Stomach (tissue), 9 donors: Measurements from ENCODE around the gene SNX27. TPM values are rescaled to one million over a fixed set of nuclear protein-coding genes. Genes with fewer than 3 reads are reported as not detected.
"Not testable (repeated sequence)": the region's sequence is repeated elsewhere in the genome, so short reads cannot be mapped to it uniquely, and the experiment has no call there.

Experiments used
- DNase-seq, 2 donors: peaks; one replicate each; pipeline versions ENCODE4 v3.0.0 to v3.0.0-alpha.2; 2013 to 2019
- H3K27ac ChIP-seq, 5 donors: fragments of 200-600 bp in 4 of 5; sonication (generic) in 4 of 5; one replicate each; pipeline ENCODE4 v1.5.1; 2013 to 2019; ENCODE audit warnings: mild to moderate bottlenecking in 1 of 5, moderate library complexity in 1 of 5
- H3K27me3 ChIP-seq, 3 donors: fragments of 200-600 bp; sonication (generic); one replicate each; pipeline ENCODE4 v1.5.1; 2017 to 2019; ENCODE audit warnings: mixed run types in 1 of 3
- H3K36me3 ChIP-seq, 4 donors: fragments of 200-600 bp; sonication (generic); 1 replicate in 3 of 4; 2 replicates in 1 of 4; pipeline ENCODE4 v1.5.1; 2016 to 2019
- H3K4me1 ChIP-seq, 4 donors: fragments of 200-600 bp; sonication (generic); one replicate each; pipeline ENCODE4 v1.5.1; 2016 to 2019
- H3K4me3 ChIP-seq, 4 donors: fragments of 200-600 bp; sonication (generic) in 3 of 4; one replicate each; pipeline ENCODE4 v1.5.1; 2016 to 2019; ENCODE audit warnings: mild to moderate bottlenecking in 1 of 4
- H3K9me3 ChIP-seq, 4 donors: fragments of 200-600 bp; sonication (generic); one replicate each; pipeline ENCODE4 v1.5.1; 2016 to 2019
- EP300 ChIP-seq: sonication (generic); formaldehyde crosslinking; IDR thresholded peaks from one replicate; pipeline ENCODE4 v1.6.1; 2017; ENCODE audit warnings: antibody characterized with exemption
- POLR2A ChIP-seq, 4 donors: fragments of 450-650 bp; IDR thresholded peaks; one replicate each; pipeline ENCODE4 v1.6.1; 2016; ENCODE audit warnings: antibody characterized with exemption in 4 of 4, control low read depth in 2 of 4, mild to moderate bottlenecking in 1 of 4, moderate library complexity in 1 of 4
- POLR2AphosphoS5 ChIP-seq, 3 donors: sonication (generic); formaldehyde crosslinking; IDR thresholded peaks; one replicate each; pipeline ENCODE4 v1.6.1; 2016; ENCODE audit warnings: antibody characterized with exemption in 3 of 3
- WGBS, 5 donors: extraction: QIAGEN DNeasy Blood & Tissue Kit in 3 of 5; methylation state at CpG; one replicate each; pipeline versions ENCODE4 v1.1.5 to v1.1.7; 2013 to 2018; 5-methylcytosine and 5-hydroxymethylcytosine counted together
- intact Hi-C: fragments of 100-400 bp; cut with DNase I; formaldehyde crosslinking; loops from one replicate; pipeline ENCODE4 v1.15.1; 2023; ENCODE audit warnings: low total_unique reads
- polyA plus RNA-seq, 3 donors: library from polyadenylated mRNA; stranded (reverse); fragments of 200-250 nt; gene quantifications; one replicate each; pipeline ENCODE4 v1.2.3, GENCODE V29; 2013
- total RNA-seq, 5 donors: library from RNA; depleted of rRNA; stranded (reverse); fragments of >200 nt; gene quantifications; one replicate each; pipeline versions ENCODE4 v1.1.0 to v1.2.3, GENCODE V29; 2014 to 2016
- TF ChIP-seq, protein P1 (sequence below), 7 experiments: fragments of 450-650 bp in 4 of 7; fragments of 200-600 bp in 3 of 7; sonication (generic) in 3 of 7; IDR thresholded peaks; one replicate each; pipeline ENCODE4 v1.5.1; 2016 to 2019; ENCODE audit warnings: antibody characterized with exemption in 7 of 7, control low read depth in 2 of 7, mild to moderate bottlenecking in 1 of 7
- donor health status: healthy with polysubstance abuse.
- donor health status: Bipolar disorder and iron deficiency.
- donor health status: healthy.

SNX27 gene
- total and polyA plus RNA-seq, 8 donors: 4.3 to 82.3 (median 17.7) TPM

DNA sequence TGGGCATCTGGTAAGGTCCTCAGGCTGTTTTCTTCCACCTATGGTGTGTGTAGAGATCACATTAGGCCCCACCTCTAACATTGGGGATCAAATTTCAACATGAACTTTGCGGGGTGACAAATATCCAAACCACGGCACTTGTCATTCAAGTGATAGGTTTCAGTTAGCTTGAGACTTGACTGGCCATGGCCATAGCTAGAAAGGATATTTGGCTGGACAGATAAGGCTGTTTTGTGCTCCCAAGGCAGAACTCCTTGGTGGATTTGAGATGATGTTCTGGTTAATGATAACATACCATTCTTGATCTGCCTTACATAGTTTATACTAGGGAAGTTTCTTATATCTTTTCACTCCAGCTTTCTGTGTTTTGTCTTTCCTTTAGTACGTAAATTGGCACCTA is 56.2 kb downstream of the SNX27 start:
- intact Hi-C loops: no loop called here
- Histone ChIP-seq H3K27me3 (no peaks in the 10 kb centered on the region), H3K27ac (no peak overlapping the region), H3K36me3 (peaks cover 6 to 54% (median 36%) of the 10 kb centered on the region in 4 donors), H3K4me1 (peaks cover 0 to 10% (median 0%) of the 10 kb centered on the region in 4 donors), H3K9me3 (no peaks in the 10 kb centered on the region), H3K4me3 (no peak overlapping the region)
- 72 to 83% (median 79%) methylated on average over 3 of the region's 3 CpGs for WGBS, 5 donors
- no peak for DNase-seq
- TF ChIP-seq, protein P1, sequence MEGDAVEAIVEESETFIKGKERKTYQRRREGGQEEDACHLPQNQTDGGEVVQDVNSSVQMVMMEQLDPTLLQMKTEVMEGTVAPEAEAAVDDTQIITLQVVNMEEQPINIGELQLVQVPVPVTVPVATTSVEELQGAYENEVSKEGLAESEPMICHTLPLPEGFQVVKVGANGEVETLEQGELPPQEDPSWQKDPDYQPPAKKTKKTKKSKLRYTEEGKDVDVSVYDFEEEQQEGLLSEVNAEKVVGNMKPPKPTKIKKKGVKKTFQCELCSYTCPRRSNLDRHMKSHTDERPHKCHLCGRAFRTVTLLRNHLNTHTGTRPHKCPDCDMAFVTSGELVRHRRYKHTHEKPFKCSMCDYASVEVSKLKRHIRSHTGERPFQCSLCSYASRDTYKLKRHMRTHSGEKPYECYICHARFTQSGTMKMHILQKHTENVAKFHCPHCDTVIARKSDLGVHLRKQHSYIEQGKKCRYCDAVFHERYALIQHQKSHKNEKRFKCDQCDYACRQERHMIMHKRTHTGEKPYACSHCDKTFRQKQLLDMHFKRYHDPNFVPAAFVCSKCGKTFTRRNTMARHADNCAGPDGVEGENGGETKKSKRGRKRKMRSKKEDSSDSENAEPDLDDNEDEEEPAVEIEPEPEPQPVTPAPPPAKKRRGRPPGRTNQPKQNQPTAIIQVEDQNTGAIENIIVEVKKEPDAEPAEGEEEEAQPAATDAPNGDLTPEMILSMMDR (IDR thresholded peaks at IDR 0.05): no peak
- TF ChIP-seq POLR2AphosphoS5 (IDR thresholded peaks at IDR 0.05) (no peak), POLR2A (IDR thresholded peaks at IDR 0.05) (no peak), EP300 (no peak)

DNA sequence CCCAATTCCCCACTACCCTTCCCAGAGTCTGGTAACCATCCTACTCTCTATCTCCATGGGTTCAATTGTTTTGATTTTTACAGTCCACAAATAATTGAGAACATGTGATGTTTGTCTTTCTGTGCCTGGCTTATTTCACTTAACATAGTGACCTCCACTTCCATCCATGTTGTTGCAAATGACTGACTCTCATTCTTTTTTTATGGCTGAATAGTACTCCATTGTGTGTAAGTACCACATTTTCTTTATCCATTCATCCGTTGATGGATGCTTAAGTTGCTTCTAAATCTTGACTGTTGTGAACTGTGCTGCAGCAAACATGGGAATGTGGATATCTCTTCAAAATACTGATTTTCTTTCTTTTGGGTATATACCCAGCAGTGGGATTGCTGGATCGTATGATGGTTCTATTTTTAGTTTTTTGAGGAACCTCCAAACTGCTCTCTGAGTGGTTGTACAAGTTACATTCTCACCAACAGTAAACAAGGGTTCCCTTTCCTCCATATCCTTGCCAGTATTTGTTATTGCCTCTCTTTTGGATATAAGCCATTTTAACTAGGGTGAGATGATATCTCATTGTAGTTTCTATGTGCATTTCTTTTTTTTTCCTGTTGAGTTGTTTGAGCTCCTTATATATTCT is 58.3 kb downstream of the SNX27 start:
- 74 to 86% (median 81%) methylated on average over 2 of the region's 2 CpGs for WGBS, 5 donors

DNA sequence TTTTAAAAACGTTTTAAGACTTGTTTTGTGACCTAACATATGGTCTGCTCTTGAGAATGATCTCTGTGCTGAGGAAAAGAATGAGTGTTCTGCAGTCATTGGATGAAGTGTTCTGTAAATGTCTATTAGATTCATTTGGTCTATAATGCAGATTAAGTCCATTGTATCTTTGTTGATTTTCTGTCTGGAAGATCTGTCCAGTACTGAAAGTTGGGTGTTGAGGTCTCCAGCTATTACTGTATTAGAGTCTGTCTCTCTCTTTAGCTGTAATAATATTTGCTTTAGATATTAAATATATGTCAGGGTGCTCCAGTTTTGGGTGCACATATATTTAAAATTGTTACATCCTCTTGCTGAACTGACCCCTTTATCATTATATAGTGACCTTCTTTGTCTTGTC is 61.6 kb downstream of the SNX27 start:
- H3K27ac ChIP-seq: no peak overlapping the region
- H3K27me3 ChIP-seq: no peaks in the 10 kb centered on the region
- DNase-seq: no peak
- intact Hi-C loops: no loop called here
- no peaks in the 10 kb centered on the region for H3K4me1 ChIP-seq
- H3K4me3 ChIP-seq: no peak overlapping the region
- 71 to 87% (median 76%) methylated on average over 1 of the region's 1 CpG for WGBS, 5 donors
- peaks cover 6 to 58% (median 48%) of the 10 kb centered on the region in 4 donors for H3K36me3 ChIP-seq
- H3K9me3 ChIP-seq: no peaks in the 10 kb centered on the region
- TF ChIP-seq POLR2A (IDR thresholded peaks at IDR 0.05) (no peak), EP300 (no peak), POLR2AphosphoS5 (IDR thresholded peaks at IDR 0.05) (no peak)
- TF ChIP-seq, protein P1 (IDR thresholded peaks at IDR 0.05): no peak

More for the DNA sequence above, 58.3 kb downstream of the SNX27 start:
- H3K4me1 ChIP-seq, H3K4me3 ChIP-seq, H3K9me3 ChIP-seq, DNase-seq, intact Hi-C loops, H3K27ac ChIP-seq, H3K27me3 ChIP-seq: not testable (repeated sequence)
- H3K36me3 ChIP-seq: peaks cover 6 to 59% (median 42%) of the 10 kb centered on the region in 4 donors

DNA sequence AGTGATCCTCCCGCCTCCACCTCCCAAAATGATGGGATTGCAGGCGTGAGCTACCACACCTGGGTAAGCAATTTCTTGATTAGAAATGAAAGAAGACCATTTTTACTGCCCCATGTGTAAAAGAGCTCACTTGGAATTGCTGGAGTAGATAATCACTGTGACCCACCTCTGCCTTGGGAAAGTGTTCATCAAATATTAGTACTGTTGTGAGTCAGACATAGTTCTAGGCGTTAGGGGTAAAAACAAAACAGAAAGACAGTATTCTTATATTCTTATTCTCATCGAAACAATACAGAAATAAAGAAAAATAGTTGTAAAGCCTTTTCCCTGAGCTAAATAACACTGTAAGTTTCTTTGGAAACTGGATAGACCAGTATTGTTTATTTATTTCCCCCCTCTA is 68.5 kb downstream of the SNX27 start:
- no peak for DNase-seq
- WGBS, 5 donors: 50 to 79% (median 59%) methylated on average over 4 of the region's 4 CpGs

More for the DNA sequence above, 68.5 kb downstream of the SNX27 start:
- peaks cover 10 to 49% (median 44%) of the 10 kb centered on the region in 4 donors for H3K36me3 ChIP-seq
- H3K9me3 ChIP-seq: no peaks in the 10 kb centered on the region
- peak overlapping the region in 3 of 5 donors; percentile 0 to 77 (median 59) for H3K27ac ChIP-seq
- H3K4me3 ChIP-seq: no peak overlapping the region
- TF ChIP-seq POLR2A (IDR thresholded peaks at IDR 0.05): no peak
- TF ChIP-seq, protein P1 (IDR thresholded peaks at IDR 0.05): no peak
- TF ChIP-seq POLR2AphosphoS5 (IDR thresholded peaks at IDR 0.05): no peak
- no peak for TF ChIP-seq EP300
- intact Hi-C loops: no loop called here
- no peaks in the 10 kb centered on the region for H3K27me3 ChIP-seq
- peaks cover 0 to 14% (median 0%) of the 10 kb centered on the region in 4 donors for H3K4me1 ChIP-seq
